ACC112 (cell line): ENCODE results near the gene DNAJC27.

Experiments
- H2AFZ ChIP-seq: fragments of 200-600 bp; sonication (generic); one replicate; pipeline ENCODE4 v1.6.0; 2017; ENCODE audit warnings: antibody characterized with exemption, low read length; ENCODE audit not compliant: unreplicated experiment
- H3K27ac ChIP-seq: fragments of 200-600 bp; sonication (generic); 2 replicates; pipeline ENCODE4 v1.5.1; 2014; ENCODE audit warnings: low read depth, mild to moderate bottlenecking, antibody characterized with exemption, low read length, moderate library complexity
- H3K27me3 ChIP-seq: fragments of 200-600 bp; sonication (generic); 2 replicates; pipeline ENCODE4 v1.6.1; 2014; ENCODE audit warnings: mild to moderate bottlenecking, antibody characterized with exemption, low read length, moderate library complexity, mixed read lengths; ENCODE audit not compliant: insufficient read depth
- H3K36me3 ChIP-seq: fragments of 200-600 bp; sonication (generic); 2 replicates; pipeline ENCODE4 v1.6.1; 2016; ENCODE audit warnings: mild to moderate bottlenecking, antibody characterized with exemption, low read length, moderate library complexity, mixed read lengths; ENCODE audit not compliant: insufficient read depth
- H3K4me1 ChIP-seq: fragments of 200-600 bp; sonication (generic); one replicate; pipeline ENCODE4 v1.6.1; 2016; ENCODE audit warnings: low read length, mixed read lengths; ENCODE audit not compliant: insufficient read depth, unreplicated experiment, control insufficient read depth
- H3K4me3 ChIP-seq: fragments of 200-600 bp; sonication (generic); 2 replicates; pipeline ENCODE4 v1.5.1; 2014; ENCODE audit warnings: mild to moderate bottlenecking, low read depth, low read length
- H3K79me2 ChIP-seq: fragments of 200-600 bp; sonication (generic); one replicate; pipeline ENCODE4 v1.6.0; 2016; ENCODE audit warnings: low read length; ENCODE audit not compliant: control insufficient read depth, unreplicated experiment, insufficient read depth

Gene DNAJC27

DNA sequence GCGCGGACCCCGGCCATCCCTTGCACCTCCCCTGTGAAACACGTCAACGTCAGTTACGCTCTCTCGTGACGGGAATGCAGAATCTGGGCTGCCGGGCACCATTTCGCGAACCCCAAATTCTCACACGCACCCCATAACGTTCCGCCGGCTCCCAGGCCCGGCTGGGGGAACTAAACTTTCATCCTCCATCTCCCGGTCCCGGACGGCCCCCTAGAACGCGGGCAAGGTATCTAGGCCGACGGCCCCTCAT is 544 bp downstream of the DNAJC27 start:
- H3K79me2 ChIP-seq = peaks cover 25% of the 10 kb centered on the region
- H3K27me3 ChIP-seq = no peaks in the 10 kb centered on the region
- peak overlapping the region; percentile 93 for H3K27ac ChIP-seq
- H3K4me3 ChIP-seq = peak overlapping the region; percentile 98
- H2AFZ ChIP-seq = peak overlapping the region; percentile 98
- H3K36me3 ChIP-seq = 0 out of 2 replicates have a peak, but pooled peaks cover 3% of the 10 kb centered on the region
- H3K4me1 ChIP-seq = peaks cover 7% of the 10 kb centered on the region

DNA sequence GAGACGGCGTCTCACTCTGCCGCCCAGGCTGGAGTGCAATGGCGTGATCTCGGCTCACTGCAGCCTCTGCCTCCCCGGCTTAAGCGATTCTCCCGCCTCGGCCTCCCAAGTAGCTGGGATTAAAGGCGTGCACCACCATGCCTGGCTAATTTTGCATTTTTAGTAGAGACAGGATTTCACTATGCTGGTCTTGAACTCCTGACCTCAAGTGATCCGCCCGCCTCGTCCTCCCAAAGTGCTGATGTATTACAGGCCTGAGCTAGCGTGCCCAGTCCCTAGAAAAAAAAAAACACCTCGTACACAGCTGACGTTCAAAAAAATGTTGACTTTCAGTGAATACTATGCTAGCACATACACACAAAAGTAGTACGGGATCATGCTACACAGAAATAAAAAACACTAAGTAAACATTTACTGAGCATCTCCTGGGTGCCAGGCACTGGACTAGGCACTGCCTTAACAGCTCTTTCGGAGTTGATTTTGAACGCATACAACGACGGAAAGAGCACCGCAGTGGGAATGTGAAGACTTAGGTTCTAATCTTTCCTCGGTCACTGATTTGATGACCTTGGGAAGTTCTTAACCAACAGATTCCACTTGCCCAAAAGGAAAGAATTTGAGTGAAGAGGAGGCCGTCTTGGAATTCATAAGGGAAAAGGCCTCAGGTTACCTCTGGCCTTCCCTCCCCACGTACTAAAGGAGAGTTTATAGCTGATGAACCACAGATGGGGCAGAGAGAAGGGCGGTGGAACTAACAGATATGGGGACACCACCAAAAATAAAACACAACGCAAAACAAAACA is 1.1 kb downstream of the DNAJC27 start:
- Histone ChIP-seq H3K27ac (peak overlapping the region; percentile 93), H3K79me2 (peaks cover 25% of the 10 kb centered on the region), H3K27me3 (no peaks in the 10 kb centered on the region), H3K36me3 (0 out of 2 replicates have a peak, but pooled peaks cover 3% of the 10 kb centered on the region), H2AFZ (peak overlapping the region; percentile 98), H3K4me3 (peak overlapping the region; percentile 98), H3K4me1 (peaks cover 7% of the 10 kb centered on the region)

GRCh38 chr2:24969784-24970183 is 2.0 kb downstream of the DNAJC27 start:
- H2AFZ ChIP-seq = no peak overlapping the region
- H3K27ac ChIP-seq = no peak overlapping the region
- peaks cover 25% of the 10 kb centered on the region for H3K79me2 ChIP-seq
- no peak overlapping the region for H3K4me3 ChIP-seq
- peaks cover 3% of the 10 kb centered on the region; the same call in 1 of the 2 replicates for H3K36me3 ChIP-seq
- H3K4me1 ChIP-seq = peaks cover 7% of the 10 kb centered on the region
- no peaks in the 10 kb centered on the region for H3K27me3 ChIP-seq

- Histone ChIP-seq H3K27ac (no peak overlapping the region), H2AFZ (no peak overlapping the region), H3K4me1 (no peaks in the 10 kb centered on the region), H3K4me3 (no peak overlapping the region), H3K36me3 (peaks cover 17% of the 10 kb centered on the region), H3K27me3 (no peaks in the 10 kb centered on the region), H3K79me2 (no peaks in the 10 kb centered on the region)
These were observed 9.9 kb downstream of the DNAJC27 start for GRCh38 chr2:24961903-24962302.

DNA sequence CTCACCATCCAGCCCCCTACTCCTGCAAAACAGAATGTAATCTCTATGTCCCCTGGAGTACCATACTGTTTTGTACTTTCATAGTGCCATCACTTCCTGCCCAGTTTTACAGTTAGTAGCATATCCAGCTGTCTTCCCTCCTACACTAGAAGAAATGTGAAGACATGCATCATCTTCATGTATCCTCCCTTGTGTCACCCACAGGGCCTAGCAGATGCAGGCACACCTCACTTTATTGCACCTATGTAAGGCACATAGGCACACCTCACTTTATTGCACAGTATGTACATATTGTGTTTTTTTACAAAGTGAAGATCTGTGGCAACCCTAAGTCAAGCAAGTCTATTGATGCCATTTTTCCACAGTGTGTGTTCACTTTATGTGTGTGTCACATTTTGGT is 12.0 kb downstream of the DNAJC27 start:
- no peaks in the 10 kb centered on the region for H3K4me1 ChIP-seq
- no peak overlapping the region for H3K27ac ChIP-seq
- peaks cover 36% of the 10 kb centered on the region for H3K36me3 ChIP-seq
- H3K27me3 ChIP-seq = no peaks in the 10 kb centered on the region
- no peaks in the 10 kb centered on the region for H3K79me2 ChIP-seq
- no peak overlapping the region for H3K4me3 ChIP-seq
- H2AFZ ChIP-seq = no peak overlapping the region

- H2AFZ ChIP-seq = no peak overlapping the region
- H3K27ac ChIP-seq = no peak overlapping the region
- H3K79me2 ChIP-seq = no peaks in the 10 kb centered on the region
- H3K4me1 ChIP-seq = no peaks in the 10 kb centered on the region
- H3K27me3 ChIP-seq = no peaks in the 10 kb centered on the region
- H3K36me3 ChIP-seq = peaks cover 33% of the 10 kb centered on the region
- H3K4me3 ChIP-seq = no peak overlapping the region
These were observed 13.3 kb downstream of the DNAJC27 start for GRCh38 chr2:24958411-24958935.

- H2AFZ ChIP-seq = no peak overlapping the region
These were observed 13.8 kb downstream of the DNAJC27 start for GRCh38 chr2:24957976-24958375.

DNA sequence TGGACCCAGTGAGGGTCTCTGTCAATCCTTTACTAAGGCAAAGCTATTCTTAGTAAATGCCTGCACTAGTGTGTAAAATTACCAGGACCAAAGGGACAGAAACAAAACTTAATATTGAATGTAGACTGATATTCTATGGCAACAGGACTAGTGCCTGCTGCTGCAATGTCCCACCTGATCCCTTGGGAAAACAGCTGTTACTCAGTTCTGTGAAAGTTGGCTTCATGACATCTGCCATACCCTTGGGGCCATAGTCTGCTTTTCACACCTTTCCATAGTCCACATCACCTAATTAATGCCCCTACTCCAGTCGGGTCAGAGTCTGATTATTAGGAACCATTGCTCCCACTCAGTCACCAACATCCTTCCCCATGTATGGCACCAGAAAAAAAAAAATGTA is 14.5 kb downstream of the DNAJC27 start:
- Histone ChIP-seq H2AFZ (no peak overlapping the region), H3K79me2 (no peaks in the 10 kb centered on the region), H3K36me3 (peaks cover 28% of the 10 kb centered on the region), H3K4me3 (no peak overlapping the region), H3K27me3 (no peaks in the 10 kb centered on the region), H3K27ac (no peak overlapping the region), H3K4me1 (no peaks in the 10 kb centered on the region)

More at GRCh38 chr2:24957976-24958375, 13.8 kb downstream of the DNAJC27 start:
- Histone ChIP-seq H3K79me2 (no peaks in the 10 kb centered on the region), H3K27me3 (no peaks in the 10 kb centered on the region), H3K4me3 (no peak overlapping the region), H3K27ac (no peak overlapping the region), H3K36me3 (peaks cover 29% of the 10 kb centered on the region), H3K4me1 (no peaks in the 10 kb centered on the region)

- no peaks in the 10 kb centered on the region for H3K79me2 ChIP-seq
- no peaks in the 10 kb centered on the region for H3K4me1 ChIP-seq
- no peak overlapping the region for H3K27ac ChIP-seq
- H2AFZ ChIP-seq = no peak overlapping the region
- H3K27me3 ChIP-seq = no peaks in the 10 kb centered on the region
- no peak overlapping the region for H3K4me3 ChIP-seq
- H3K36me3 ChIP-seq = peaks cover 28% of the 10 kb centered on the region
These were observed 15.8 kb downstream of the DNAJC27 start for GRCh38 chr2:24955921-24956320.

DNA sequence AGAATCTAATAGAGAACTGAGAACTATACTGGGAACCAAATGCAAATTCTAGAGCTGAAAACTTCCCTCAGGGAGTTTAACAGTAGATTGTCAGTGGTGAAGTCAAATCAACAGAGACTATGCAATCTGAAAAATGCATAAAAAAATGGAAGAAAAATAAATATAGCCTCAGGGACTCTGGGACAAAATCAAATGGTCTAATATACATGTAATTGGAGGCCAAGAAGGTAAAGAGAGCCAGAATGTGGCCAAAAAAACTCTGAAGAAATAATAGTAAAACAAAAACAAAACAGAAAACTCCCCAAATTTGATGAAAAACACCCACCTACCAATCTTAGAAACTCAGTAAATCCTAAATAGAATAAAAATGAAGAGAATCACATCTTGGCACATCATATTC is 16.5 kb downstream of the DNAJC27 start:
- Histone ChIP-seq H3K27me3 (no peaks in the 10 kb centered on the region), H3K27ac (no peak overlapping the region), H3K36me3 (peaks cover 28% of the 10 kb centered on the region), H2AFZ (no peak overlapping the region), H3K4me3 (no peak overlapping the region), H3K4me1 (no peaks in the 10 kb centered on the region), H3K79me2 (no peaks in the 10 kb centered on the region)

- no peak overlapping the region for H2AFZ ChIP-seq
- peaks cover under 1% of the 10 kb centered on the region; the same call in 1 of the 2 replicates for H3K36me3 ChIP-seq
- H3K4me1 ChIP-seq = peaks cover 5% of the 10 kb centered on the region
- no peaks in the 10 kb centered on the region for H3K27me3 ChIP-seq
- no peak overlapping the region for H3K4me3 ChIP-seq
- no peaks in the 10 kb centered on the region for H3K79me2 ChIP-seq
- H3K27ac ChIP-seq = no peak overlapping the region
These were observed 21.7 kb downstream of the DNAJC27 start for GRCh38 chr2:24950102-24950501.
